Activated T-helper 9 cell treated with anti-CD3 and anti-CD28 coated beads, Interleukin-2, amount 50 U/mL, for 16 hours (primary cell): ENCODE measurements around the gene PRDM8.

Experiments used
- DNase-seq: peaks from one replicate; pipeline ENCODE4 v3.0.0-alpha.2; 2020; ENCODE audit warnings: low read depth

Gene PRDM8

GRCh38 chr4:80201252-80202151, 4.2 kb downstream of the PRDM8 start:
- DNase-seq = peak; percentile 60

GRCh38 chr4:80202190-80202711, 4.9 kb downstream of the PRDM8 start:
- peak; percentile 72 for DNase-seq

GRCh38 chr4:80202741-80203553, 5.6 kb downstream of the PRDM8 start:
- DNase-seq = no peak

- no peak for DNase-seq
These were observed 7.2 kb downstream of the PRDM8 start for GRCh38 chr4:80204433-80205011.

DNA sequence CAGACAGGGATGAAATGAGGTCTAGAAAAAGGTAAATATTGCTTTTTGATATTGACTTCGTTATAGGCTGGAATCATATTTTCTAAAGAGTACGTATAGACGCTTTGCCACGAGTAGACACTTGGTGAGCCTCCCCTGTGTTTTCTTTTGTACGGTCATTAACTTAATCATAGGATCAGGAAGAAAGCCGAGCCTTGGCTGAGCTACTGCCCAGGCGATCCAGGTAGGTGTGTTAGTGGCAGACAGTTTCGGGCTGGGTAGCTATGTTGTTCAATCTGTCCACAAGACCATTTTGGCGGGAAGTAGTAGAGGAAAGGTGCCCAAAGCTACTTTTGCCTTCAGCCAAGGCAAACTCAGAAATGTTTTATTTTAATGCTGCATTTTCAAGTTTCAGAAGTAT, 8.8 kb downstream of the PRDM8 start:
- DNase-seq = no peak

GRCh38 chr4:80206521-80207171, 9.3 kb downstream of the PRDM8 start:
- no peak for DNase-seq

- DNase-seq = no peak
These were observed 9.9 kb downstream of the PRDM8 start for GRCh38 chr4:80207172-80207583.

DNA sequence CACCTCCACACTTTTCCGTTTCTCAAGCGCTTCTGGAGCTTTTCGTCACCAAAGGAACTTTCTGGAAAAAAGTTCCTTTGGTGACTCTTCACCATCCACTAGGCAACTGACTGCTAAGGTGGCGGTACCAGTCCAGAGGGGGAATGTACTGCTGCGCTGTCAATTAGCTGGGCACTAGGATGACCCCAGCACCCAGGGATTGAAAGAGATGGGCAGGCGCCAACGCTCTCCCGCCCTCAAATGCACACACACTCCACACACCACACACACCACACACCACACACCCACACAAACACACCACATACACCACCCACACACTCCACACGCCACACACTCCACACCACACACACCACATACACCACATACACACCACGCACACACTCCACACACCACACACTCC, 10.4 kb downstream of the PRDM8 start:
- DNase-seq = no peak

DNA sequence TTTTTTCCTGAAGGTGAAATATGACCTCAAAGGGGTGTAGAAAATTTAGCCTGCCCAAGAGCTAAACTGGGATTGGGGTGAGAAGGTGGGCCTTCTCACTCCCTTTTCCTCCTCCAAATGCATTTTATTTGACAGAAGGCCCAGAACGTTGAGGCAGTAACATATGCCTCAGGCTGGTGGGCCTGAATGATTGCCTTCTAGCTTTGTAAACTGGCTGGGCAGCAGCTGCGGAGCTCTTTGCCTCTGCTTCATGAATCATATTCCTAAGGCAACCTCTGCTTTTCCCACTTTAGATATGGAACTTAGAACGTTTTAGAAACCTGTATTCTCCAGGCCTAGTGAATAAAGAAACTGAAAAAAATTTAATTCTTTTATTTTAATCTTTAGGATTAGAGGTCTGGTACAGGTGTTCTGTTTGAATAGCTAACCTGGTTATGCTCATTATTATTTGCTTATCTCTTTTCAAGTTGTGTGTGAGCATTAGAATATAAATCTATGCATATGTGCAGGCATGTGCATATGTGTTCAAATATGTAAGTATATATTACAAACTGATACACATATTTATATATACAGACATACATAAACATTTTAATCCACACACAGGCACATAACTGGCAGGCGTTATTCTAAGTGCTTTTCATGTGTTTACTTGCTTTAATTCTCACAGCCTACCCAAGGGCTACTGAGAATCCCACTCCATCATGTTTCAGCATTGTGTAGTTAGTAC, 11.5 kb downstream of the PRDM8 start:
- no peak for DNase-seq

GRCh38 chr4:80209340-80209701, 12.0 kb downstream of the PRDM8 start:
- DNase-seq = no peak

DNA sequence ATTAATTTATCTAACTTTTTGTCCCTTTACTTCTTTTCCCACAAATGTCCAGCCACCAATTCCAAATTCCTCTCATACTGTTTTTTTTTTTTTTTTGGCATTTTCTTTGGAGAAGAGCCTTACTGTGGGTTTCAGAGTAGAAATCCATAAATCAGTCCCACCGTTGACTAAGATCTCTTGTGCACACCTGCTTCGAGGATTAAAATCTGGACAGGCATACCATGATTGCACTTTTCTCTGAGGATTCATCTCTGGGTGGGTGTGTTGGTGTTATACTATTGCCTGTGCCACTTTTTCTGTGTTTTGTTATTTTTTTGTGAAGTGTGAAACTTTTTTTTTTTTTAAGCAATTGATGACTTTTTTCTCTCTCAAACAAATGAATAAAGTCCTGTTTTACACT, 13.2 kb downstream of the PRDM8 start:
- DNase-seq = no peak

GRCh38 chr4:80213117-80213815, 16.0 kb downstream of the PRDM8 start:
- DNase-seq = no peak

DNA sequence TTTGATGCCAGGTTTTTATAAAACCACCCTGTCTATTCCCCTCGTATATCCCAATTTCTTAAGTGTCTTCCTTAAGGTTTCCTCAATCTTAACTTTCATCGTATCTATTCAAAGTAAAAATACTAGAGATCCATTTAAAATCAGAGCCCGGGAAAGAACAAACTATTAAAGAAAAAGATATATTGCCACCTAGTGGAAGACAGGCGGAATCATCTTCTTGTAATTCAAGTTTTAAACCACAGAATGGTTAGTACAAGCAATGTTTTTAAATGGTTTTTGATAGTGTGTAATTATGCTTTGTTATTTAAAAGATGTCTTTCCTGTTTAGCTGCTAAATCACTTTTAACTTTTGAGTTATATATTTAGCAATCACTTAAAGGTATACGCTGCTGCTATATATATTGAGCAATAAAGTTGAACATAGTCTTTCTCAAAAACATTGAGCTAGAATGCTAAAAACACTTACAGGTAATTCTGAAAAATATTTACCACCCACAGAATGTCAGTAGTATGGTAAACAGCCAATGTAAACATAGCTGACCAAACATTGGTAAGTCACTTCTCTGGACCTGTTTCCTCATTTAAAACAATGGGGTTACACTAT, 18.2 kb downstream of the PRDM8 start:
- no peak for DNase-seq

- no peak for DNase-seq
These were observed 18.9 kb downstream of the PRDM8 start for GRCh38 chr4:80216100-80216761.

GRCh38 chr4:80219301-80220025, 22.2 kb downstream of the PRDM8 start:
- no peak for DNase-seq

DNA sequence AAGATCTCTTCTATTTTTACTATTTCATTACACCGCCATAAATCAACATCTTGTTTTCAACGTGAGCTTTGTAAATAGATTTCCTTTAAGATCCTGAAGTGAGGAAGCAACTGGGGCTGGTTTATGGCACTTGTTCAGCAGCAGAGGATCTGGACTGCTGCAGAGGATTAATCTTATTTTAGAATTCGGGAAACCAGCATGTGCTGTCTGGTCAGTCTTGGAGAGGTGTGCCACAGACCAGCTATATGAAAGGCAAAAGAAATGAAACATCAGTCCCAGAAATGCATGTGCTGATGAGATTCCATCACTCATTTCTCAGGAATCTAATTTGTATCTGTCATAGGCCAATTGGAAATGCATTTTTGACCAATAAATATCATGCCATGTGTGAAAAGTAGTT, 23.4 kb downstream of the PRDM8 start:
- no peak for DNase-seq

DNA sequence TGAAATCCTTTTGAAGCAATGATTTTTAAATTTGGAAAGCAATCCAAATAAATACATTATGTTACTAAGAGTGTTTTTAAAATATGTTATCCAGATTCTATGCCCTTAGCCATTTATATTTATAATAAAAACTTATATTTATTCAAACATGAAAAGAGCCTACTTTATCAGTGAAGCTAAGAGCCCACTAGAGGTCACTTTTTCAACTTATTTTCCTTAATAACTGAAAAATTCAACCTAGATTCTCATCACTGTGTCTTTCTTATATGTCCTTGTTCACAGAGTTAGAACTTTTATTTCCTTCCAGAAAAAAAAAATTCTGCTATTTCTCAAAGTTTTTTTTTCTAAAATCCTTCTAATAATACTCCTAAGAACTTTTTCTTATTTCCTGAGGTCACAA, 23.9 kb downstream of the PRDM8 start:
- no peak for DNase-seq

DNA sequence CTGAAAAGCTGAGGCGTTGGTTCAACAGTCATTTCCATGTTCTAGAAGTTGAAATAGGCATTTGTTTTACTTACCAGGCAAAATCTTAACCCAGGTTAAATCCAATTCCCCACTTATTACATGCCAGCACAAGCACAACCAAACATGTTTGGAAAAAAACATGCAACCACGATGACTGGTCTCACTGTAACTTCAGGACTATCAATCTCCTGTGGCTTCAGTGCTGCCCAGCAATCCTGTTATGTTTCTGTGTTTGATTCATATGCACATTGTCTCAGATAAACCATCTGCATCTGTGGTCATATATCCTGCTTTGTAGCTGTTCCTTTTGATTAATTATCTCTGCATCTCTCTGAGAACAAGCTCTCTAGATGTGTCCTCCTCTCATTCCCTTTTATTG, 28.3 kb downstream of the PRDM8 start:
- DNase-seq = no peak

GRCh38 chr4:80226094-80226493, 28.8 kb downstream of the PRDM8 start:
- no peak for DNase-seq
